Stimulated activated CD4-positive, alpha-beta T cell treated with anti-CD3 and anti-CD28 coated beads, Interleukin-1b, Interleukin-23, amount 100 ng/mL, for 1 hour (primary cell): Measurements from ENCODE around the gene LGALS7B.
"Not testable (repeated sequence)": the region's sequence is repeated elsewhere in the genome, so short reads cannot be mapped to it uniquely, and the experiment has no call there.

Source experiments
- DNase-seq, 2 donors: peaks; one replicate each; pipeline ENCODE4 v3.0.0-alpha.2; 2020; ENCODE audit warnings: low read depth in 2 of 2

The LGALS7B gene

DNA sequence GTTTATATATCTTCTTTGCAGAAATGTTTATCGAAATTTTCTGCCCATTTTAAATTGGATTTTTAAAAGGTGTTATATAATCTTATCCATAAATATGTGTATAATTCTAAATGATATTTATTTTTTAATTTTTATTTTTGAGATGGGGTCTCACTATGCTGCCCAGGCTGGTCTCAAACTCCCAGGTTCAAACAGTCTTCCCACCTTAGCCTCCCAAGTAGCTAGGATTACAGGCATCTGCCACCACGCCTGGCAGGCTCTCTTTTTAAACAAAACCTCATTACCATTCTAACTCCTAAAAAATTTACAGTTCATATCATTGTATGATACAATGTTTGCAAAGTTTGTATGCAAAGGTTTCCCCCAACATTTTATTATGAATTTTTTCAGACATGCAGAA lies 7.2 kb downstream of the LGALS7B start:
- no peak for DNase-seq

DNA sequence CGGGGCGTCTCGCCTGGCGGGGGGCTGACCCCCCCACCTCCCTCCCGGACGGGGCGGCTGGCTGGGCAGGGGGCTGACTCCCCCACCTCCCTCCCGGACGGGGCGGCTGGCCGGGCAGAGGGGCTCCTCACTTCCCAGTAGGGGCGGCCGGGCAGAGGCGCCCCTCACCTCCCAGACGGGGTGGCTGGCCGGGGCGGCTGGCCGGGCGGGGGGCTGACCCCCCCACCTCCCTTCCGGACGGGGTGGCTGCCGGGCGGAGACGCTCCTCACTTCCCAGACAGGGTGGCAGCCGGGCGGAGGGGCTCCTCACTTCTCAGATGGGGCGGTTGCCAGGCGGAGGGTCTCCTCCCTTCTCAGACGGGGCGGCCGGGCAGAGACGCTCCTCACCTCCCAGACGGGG lies 8.8 kb downstream of the LGALS7B start:
- DNase-seq, result not testable (repeated sequence)

DNA sequence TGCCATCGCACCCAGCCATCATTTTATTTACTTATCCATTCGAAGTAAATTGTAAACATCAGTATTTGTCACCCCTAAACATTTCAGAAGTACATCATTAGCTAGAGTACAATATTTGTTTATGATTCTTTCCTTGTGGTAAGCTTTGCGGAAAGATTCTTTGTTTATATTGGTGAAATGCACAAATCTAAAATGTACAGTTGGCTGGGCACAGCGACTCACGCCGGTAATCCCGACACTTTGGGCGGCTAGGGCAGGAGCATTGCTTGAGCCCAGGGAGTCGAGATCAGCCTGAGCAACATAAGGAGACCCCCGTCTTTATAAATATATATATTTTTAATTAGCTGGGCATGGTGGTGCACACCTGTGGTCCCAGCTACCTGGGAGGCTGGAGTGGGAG lies 10.1 kb downstream of the LGALS7B start:
- no peak for DNase-seq

- no peak for DNase-seq
Measured at GRCh38 chr19:38800577-38801347, 11.8 kb downstream of the LGALS7B start.

GRCh38 chr19:38801359-38802095 lies 12.5 kb downstream of the LGALS7B start:
- DNase-seq, result no peak

DNA sequence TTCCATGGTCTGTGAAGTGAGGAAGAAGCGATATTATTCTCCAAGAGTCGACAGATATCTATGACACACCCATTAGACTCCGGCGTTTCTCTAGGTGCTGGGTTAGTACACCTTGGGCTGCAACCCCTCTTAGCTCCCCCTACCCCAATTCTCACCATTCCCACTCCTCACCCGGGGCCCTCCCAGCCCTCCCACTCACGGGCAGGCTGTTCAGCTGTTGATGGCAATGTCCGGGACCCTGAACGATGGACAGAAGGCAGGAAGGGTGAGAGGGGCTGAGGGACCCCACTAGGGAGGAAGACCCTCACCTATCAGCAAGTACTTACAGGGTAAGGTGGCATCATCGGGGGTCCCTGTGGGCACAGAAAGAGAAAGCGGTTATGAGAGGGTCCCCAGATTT lies 14.5 kb downstream of the LGALS7B start:
- DNase-seq, result no peak

GRCh38 chr19:38805180-38805579 lies 16.2 kb downstream of the LGALS7B start:
- no peak for DNase-seq

DNA sequence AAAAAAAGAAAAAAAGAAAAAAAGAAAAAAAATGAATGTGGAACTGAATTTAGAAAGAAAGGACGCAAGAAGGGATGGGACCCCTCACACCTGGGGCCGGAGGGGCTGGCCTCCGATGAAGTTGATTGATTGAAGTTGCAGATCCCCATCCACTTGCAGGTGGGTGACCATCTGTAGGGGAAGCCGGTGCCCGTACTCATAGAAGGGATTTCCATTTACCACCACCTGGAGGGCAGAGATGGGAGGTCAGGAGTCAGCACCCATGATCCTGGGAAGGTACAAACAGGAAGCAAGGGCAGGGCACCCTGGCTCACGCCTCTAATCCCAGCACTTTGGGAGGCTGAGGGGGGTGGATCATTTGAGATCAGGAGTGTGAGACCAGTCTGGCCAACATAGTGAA lies 17.4 kb downstream of the LGALS7B start:
- DNase-seq, result no peak

DNA sequence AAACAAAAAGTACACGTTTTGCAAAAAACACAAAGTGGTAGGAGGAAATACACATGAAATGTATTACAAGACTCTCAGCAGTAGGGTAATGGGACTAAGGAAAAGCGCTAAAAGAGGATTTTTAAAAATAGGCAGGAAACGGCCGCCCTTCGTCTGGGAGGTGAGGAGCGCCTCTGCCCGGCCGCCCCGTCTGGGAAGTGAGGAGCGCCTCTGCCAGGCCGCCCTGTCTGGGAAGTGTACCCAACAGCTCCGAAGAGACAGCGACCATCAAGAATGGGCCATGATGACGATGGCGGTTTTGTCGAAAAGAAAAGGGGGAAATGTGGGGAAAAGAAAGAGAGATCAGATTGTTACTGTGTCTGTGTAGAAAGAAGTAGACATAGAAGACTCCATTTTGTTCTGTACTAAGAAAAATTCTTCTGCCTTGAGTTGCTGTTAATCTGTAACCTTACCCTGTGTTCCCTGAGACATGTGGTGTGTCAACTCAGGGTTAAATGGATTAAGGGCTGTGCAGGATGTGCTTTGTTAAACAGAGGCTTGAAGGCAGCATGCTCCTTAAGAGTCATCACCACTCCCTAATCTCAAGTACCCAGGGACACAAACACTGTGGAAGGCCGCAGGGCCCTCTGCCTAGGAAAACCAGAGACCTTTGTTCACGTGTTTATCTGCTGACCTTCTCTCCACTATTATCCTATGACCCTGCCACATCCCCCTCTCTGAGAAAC lies 18.5 kb downstream of the LGALS7B start:
- DNase-seq, result not testable (repeated sequence)

DNA sequence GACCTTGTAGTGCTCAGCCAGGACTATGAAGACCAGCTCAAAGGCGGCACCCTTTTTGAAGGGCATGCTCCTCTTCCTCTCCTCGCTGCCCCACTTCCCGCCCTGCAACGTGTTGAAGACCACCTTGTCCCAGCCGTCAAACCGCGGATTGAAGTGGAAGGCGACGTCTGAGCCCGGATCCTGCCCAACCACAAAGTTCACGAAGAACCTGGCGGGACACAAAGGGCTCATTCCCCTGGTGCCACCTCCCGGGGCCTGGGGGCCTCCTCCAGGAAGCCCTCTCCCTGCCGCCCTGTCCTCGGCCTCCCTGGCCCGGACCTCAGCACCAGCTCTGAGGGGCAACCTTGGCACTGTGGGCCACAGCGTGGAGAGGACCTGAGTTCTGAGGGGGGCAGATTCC lies 19.7 kb downstream of the LGALS7B start:
- no peak for DNase-seq

- DNase-seq, result no peak
Measured at GRCh38 chr19:38809592-38810252, 20.7 kb downstream of the LGALS7B start.

DNA sequence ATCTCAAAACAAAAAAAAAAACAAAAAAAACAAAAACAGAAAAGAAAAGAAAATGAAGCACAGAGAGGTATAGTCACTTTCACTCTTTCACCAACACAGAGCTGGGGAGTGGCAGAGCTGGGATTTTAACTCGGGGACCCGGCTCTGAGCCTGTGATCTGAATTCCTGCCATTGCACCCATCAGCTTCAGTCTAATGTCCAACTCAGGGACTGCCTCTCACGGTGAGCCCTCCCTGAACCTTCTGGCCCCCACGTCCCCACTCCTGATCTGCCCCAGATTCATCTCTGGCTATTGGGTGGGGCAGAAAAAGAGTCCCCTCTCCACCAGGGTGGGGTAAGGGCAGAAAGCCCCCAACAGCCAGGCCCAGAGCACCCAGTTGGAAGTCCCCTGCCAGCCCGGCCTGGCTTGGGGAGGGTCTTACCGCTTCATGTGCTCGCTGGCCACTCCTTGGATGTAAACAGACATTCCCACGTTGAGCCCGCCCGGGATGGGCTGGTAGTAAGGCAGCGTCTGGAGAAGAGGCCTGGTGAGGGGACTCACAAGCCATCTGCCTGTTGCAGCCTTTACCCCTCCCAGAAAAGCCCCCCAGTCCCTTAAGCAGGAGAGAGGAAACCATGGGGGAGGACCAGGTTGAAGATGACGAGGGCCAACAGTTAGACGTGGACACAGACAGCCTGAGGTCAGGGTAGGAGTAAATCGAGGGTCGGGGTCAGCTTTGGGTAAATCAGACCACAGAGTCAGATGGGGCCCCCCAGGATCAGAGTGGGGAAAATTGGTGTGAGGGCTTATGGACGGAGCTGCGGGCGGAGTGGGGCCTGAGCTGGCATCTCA lies 23.2 kb downstream of the LGALS7B start:
- no peak for DNase-seq

DNA sequence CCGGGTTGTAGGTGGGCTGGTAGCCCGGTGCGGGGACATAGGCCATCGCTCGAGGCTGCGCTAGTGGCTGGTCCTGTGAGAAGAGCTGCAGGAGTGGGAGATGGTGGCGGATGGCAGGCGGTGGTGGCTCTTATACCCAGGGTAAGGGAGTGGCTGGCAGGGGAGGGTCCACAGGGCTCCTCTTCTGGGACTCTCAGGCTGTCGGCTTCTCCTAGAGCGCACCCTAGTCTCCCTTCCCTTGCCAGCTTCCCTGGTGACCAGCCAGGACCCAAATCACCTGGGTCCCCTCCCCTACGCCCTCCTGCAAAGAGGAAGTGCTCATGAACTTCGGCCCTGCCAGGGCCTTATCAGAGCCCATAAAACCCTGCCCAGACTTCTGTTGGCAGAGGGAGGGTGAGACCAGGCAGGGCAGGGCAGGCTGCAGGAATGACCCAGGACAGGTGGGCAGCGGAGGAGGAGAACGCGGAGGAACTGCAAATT lies 23.9 kb downstream of the LGALS7B start, which contains the start of gene LGALS4:
TSS of gene LGALS4 (minus strand) at position 105 of the 480 bp plus-strand sequence. CDS start at position 46, 59 bp downstream.
- DNase-seq, result no peak

DNA sequence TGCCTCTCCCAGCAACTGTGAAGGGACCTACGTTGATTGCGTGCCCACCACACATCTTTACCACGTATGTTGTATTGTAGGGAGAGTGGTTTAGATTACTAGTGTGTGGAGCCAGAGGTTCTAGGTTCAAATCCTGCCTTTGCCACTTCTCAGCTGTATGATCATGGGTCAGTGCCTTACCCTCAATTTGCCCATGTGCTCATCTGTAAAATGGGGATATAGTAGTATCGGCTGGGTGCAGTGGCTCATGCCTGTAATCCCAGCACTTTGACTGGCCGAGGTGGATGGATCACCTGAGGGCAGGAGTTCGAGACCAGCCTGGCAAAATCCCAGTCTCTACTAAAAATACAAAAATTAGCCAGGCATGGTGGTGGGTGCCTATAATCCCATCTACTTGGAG lies 24.3 kb downstream of the LGALS7B start:
- no peak for DNase-seq

GRCh38 chr19:38813932-38814331 lies 24.9 kb downstream of the LGALS7B start:
- not testable (repeated sequence) for DNase-seq

DNA sequence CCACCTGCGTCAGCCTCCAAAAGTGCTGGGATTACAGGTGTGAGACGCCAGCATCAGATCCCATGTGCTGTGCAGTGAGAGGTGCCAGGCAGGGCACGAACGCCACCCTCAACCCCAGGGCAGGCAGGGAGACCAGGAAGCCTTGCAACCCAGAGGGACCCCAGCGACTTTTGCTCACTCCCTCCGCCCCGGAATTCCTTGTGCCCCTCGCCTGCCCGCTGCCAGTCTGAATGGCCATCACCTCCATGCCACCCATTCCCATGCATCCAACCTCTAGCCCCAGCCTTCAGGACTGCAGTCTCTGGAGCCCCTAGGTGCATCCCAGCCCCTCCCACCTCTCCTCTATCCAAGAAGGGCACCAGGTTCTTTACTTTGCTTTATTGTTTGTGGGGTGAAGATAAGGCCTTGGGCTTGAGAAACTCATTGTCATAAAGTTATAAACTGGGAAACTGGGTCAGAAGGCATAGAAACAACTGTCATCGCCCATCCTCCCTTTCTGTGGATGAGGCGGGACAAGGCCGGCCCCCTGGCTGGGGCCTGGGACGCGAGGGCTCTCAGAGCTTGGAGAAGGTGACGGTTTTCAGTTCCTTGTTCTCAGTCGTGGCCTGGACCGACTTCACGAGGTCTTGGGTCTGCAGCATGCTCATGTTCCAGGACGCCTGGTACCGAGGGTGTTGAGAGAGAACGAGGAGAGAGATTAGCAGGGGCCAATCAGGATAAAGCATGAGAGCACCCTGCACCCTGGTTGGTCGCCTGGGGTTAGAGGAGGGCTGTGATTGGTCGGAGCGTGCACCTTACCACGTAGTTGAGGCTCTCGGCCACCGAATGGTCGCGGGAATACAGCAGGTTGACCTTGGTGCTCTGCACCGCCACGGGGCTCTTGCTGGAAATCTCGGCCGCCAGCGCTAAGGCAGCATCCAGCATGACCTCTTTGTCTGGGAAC lies 26.3 kb downstream of the LGALS7B start:
- DNase-seq, result no peak

DNA sequence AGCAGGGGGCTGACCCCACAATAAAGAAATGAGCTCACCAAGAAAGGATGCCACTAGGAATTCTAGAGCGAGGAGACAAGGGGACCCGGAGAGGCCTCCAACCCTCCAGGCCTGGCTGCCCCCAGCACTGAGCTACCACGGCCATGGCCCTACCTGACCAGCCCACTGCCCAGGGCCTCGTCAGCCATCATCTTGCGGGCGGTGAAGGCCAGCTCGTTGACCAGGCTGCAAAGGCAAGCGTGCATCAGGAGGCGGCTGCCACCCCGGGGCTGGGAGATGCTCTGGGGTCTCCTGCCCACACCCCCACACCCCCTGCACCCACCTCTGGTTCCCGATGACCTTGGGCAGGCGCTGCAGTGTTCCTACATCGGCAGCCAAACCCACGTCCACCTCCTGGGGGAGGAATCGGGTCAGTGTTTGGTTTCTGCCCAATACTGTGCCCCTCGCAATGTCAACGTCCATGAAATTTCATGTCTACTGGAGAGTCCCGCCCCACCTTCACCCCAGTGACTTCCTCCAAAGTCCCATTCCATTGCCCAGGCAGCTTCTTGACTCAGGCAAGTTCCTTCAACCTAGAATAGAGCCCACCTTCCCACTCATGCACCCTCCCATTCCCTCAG lies 27.2 kb downstream of the LGALS7B start:
- no peak for DNase-seq

GRCh38 chr19:38817081-38817480 lies 28.1 kb downstream of the LGALS7B start:
- DNase-seq, result no peak

DNA sequence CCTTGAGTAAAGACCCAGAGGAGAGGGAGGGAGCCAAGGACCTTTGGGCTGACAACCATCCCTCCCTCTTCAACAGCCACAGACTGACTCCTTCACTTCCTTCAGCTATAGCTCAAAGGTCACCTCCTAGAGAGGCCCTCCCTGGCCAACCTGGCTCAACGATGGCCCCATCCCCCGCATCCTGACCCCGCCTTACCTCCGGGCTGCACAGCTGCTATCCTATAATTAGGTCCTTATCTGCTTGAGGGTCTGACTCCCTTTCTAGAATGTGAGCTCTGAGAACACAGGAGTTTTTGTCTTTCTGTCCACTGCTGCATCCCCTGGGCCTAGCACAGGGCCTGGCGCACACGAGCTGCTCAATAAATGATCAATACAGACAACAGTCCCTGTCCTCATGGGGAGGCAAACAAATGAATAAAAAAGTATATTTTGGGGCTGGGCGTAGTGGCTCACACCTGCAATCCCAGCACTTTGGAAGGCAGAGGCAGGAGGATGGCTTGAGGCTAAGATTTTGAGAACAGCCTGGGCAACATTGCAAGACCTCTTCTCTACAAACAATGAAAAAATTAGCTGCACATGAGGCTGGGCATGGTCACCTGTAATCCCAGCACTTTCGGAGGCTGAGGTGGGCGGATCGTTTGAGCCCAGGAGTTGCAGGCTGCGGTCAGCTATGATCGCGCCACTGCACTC lies 30.4 kb downstream of the LGALS7B start:
- no peak for DNase-seq
